OCI-LY1 (cell line): ENCODE measurements around the gene PDS5B.

Experiments used
- H2AFZ ChIP-seq: fragments of 200-600 bp; sonication (generic), shearing (Covaris generic); 2 replicates; pipeline ENCODE4 v1.6.0; 2014; ENCODE audit warnings: antibody characterized with exemption, mild to moderate bottlenecking, low read length
- H3F3A ChIP-seq: fragments of 200-600 bp; sonication (generic), shearing (Covaris generic); 2 replicates; pipeline ENCODE4 v1.6.0; 2014; ENCODE audit warnings: mild to moderate bottlenecking, antibody characterized with exemption, low read length, moderate library complexity; ENCODE audit not compliant: insufficient read depth
- H3K27ac ChIP-seq: fragments of 200-600 bp; sonication (generic); 2 replicates; pipeline ENCODE4 v1.5.1; 2014; ENCODE audit warnings: low read length, mixed run types, mild to moderate bottlenecking, low read depth; ENCODE audit not compliant: poor library complexity, severe bottlenecking
- H3K27me3 ChIP-seq: fragments of 200-600 bp; sonication (generic); 2 replicates; pipeline ENCODE4 v1.6.0; 2014; ENCODE audit warnings: antibody characterized with exemption, mild to moderate bottlenecking, low read length, moderate library complexity; ENCODE audit not compliant: insufficient read depth
- H3K36me3 ChIP-seq: fragments of 200-600 bp; sonication (generic); 2 replicates; pipeline ENCODE4 v1.6.1; 2014; ENCODE audit warnings: mild to moderate bottlenecking, antibody characterized with exemption, low read length, moderate library complexity, mixed read lengths; ENCODE audit not compliant: insufficient read depth
- H3K4me1 ChIP-seq: fragments of 200-600 bp; sonication (generic); 2 replicates; pipeline ENCODE4 v1.5.1; 2014; ENCODE audit warnings: mild to moderate bottlenecking, low read length, moderate library complexity; ENCODE audit not compliant: insufficient read depth, severe bottlenecking
- H3K4me2 ChIP-seq: fragments of 200-600 bp; sonication (generic), shearing (Covaris generic); 2 replicates; pipeline ENCODE4 v1.6.1; 2014; ENCODE audit warnings: low read length
- H3K4me3 ChIP-seq: fragments of 200-600 bp; sonication (generic); 2 replicates; pipeline ENCODE4 v1.5.1; 2014; ENCODE audit warnings: low read length, low read depth, mild to moderate bottlenecking, mixed read lengths; ENCODE audit not compliant: poor library complexity, severe bottlenecking
- H3K79me2 ChIP-seq: fragments of 200-600 bp; shearing (Covaris generic); 2 replicates; pipeline ENCODE4 v1.6.1; 2016; ENCODE audit warnings: mixed run types, low read length, mixed read lengths; ENCODE audit not compliant: insufficient read depth
- H3K9ac ChIP-seq: fragments of 200-600 bp; sonication (generic), shearing (Covaris generic); 2 replicates; pipeline ENCODE4 v1.6.1; 2014; ENCODE audit warnings: mild to moderate bottlenecking, low read length, mixed read lengths
- H3K9me2 ChIP-seq: fragments of 200-600 bp; sonication (generic), shearing (Covaris generic); 2 replicates; pipeline ENCODE4 v1.6.1; 2014; ENCODE audit warnings: low read depth, mild to moderate bottlenecking, low read length, mixed read lengths
- H3K9me3 ChIP-seq: fragments of 200-600 bp; shearing (Covaris generic); 2 replicates; pipeline ENCODE4 v1.6.1; 2014; ENCODE audit warnings: low read length, mixed read lengths
- H4K20me1 ChIP-seq: fragments of 200-600 bp; sonication (generic), shearing (Covaris generic); 2 replicates; pipeline ENCODE4 v1.6.0; 2016; ENCODE audit warnings: mild to moderate bottlenecking, low read length; ENCODE audit not compliant: insufficient read depth
- CTCF ChIP-seq: fragments of 200-600 bp; sonication (generic), shearing (Covaris generic); IDR thresholded peaks from 2 replicates; pipeline ENCODE4 v1.5.1; 2017; ENCODE audit warnings: mild to moderate bottlenecking, antibody characterized with exemption, low read length, moderate library complexity, mixed read lengths
- EZH2 ChIP-seq: fragments of 200-600 bp; sonication (generic), shearing (Covaris generic); IDR thresholded peaks from 2 replicates; pipeline ENCODE4 v1.8.0; 2017; ENCODE audit warnings: borderline replicate concordance, mixed run types, mild to moderate bottlenecking, antibody characterized with exemption, low read length, moderate library complexity, mixed read lengths

Gene PDS5B

GRCh38 chr13:32783067-32783466 is 196.8 kb downstream of the PDS5B start:
- Histone ChIP-seq H3K4me3 (no peak overlapping the region), H4K20me1 (no peaks in the 10 kb centered on the region), H3K27me3 (no peaks in the 10 kb centered on the region), H3K27ac (no peak overlapping the region), H3K9me2 (no peaks in the 10 kb centered on the region), H2AFZ (no peak overlapping the region), H3K4me2 (no peak overlapping the region), H3K9ac (no peak overlapping the region), H3K79me2 (no peaks in the 10 kb centered on the region), H3F3A (no peaks in the 10 kb centered on the region), H3K9me3 (no peaks in the 10 kb centered on the region), H3K36me3 (peaks cover 8% of the 10 kb centered on the region; the same call in 1 of the 2 replicates), H3K4me1 (no peaks in the 10 kb centered on the region)
- TF ChIP-seq CTCF: no peak
- no peak for TF ChIP-seq EZH2

GRCh38 chr13:32790731-32791130 is 204.5 kb downstream of the PDS5B start:
- no peaks in the 10 kb centered on the region for H3K27me3 ChIP-seq
- H3K27ac ChIP-seq: no peak overlapping the region
- no peaks in the 10 kb centered on the region for H3K36me3 ChIP-seq
- TF ChIP-seq CTCF (no peak), EZH2 (no peak)
- no peaks in the 10 kb centered on the region for H3K79me2 ChIP-seq
- H3K9me2 ChIP-seq: no peaks in the 10 kb centered on the region
- H3F3A ChIP-seq: no peaks in the 10 kb centered on the region
- H2AFZ ChIP-seq: no peak overlapping the region
- no peaks in the 10 kb centered on the region for H3K9me3 ChIP-seq
- H4K20me1 ChIP-seq: no peaks in the 10 kb centered on the region
- H3K4me1 ChIP-seq: peaks cover 6% of the 10 kb centered on the region
- H3K4me2 ChIP-seq: no peak overlapping the region
- no peak overlapping the region for H3K9ac ChIP-seq
- H3K4me3 ChIP-seq: no peak overlapping the region

GRCh38 chr13:32791545-32792172 is 205.4 kb downstream of the PDS5B start:
- H3F3A ChIP-seq: no peaks in the 10 kb centered on the region
- no peak overlapping the region for H3K9ac ChIP-seq
- H3K4me2 ChIP-seq: no peak overlapping the region
- no peak for TF ChIP-seq CTCF
- no peak for TF ChIP-seq EZH2
- no peaks in the 10 kb centered on the region for H3K27me3 ChIP-seq
- H3K9me3 ChIP-seq: no peaks in the 10 kb centered on the region
- no peaks in the 10 kb centered on the region for H3K79me2 ChIP-seq
- no peak overlapping the region for H3K27ac ChIP-seq
- no peaks in the 10 kb centered on the region for H4K20me1 ChIP-seq
- no peak overlapping the region for H2AFZ ChIP-seq
- no peaks in the 10 kb centered on the region for H3K9me2 ChIP-seq
- H3K36me3 ChIP-seq: no peaks in the 10 kb centered on the region
- peaks cover 6% of the 10 kb centered on the region for H3K4me1 ChIP-seq
- no peak overlapping the region for H3K4me3 ChIP-seq
